DND-41 (cell line): Measurements from ENCODE around the gene XPR1.

ENCODE experiments used
- EZH2 ChIP-seq: IDR thresholded peaks from 3 replicates; pipeline ENCODE4 v1.6.1; 2012; ENCODE audit warnings: borderline replicate concordance, low read depth, mild to moderate bottlenecking, moderate library complexity, low read length, inconsistent platforms; ENCODE audit not compliant: severe bottlenecking
- TF ChIP-seq, protein P1 (sequence below): IDR thresholded peaks from 2 replicates; pipeline ENCODE4 v1.5.1; 2012; ENCODE audit warnings: borderline replicate concordance, low read length, moderate library complexity, mild to moderate bottlenecking; ENCODE audit not compliant: poor library complexity, severe bottlenecking; ENCODE audit errors: extremely low read depth

GRCh38 chr1:180892675-180893074 is 260.9 kb downstream of the XPR1 start:
- TF ChIP-seq, protein P1, sequence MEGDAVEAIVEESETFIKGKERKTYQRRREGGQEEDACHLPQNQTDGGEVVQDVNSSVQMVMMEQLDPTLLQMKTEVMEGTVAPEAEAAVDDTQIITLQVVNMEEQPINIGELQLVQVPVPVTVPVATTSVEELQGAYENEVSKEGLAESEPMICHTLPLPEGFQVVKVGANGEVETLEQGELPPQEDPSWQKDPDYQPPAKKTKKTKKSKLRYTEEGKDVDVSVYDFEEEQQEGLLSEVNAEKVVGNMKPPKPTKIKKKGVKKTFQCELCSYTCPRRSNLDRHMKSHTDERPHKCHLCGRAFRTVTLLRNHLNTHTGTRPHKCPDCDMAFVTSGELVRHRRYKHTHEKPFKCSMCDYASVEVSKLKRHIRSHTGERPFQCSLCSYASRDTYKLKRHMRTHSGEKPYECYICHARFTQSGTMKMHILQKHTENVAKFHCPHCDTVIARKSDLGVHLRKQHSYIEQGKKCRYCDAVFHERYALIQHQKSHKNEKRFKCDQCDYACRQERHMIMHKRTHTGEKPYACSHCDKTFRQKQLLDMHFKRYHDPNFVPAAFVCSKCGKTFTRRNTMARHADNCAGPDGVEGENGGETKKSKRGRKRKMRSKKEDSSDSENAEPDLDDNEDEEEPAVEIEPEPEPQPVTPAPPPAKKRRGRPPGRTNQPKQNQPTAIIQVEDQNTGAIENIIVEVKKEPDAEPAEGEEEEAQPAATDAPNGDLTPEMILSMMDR, result no peak
- TF ChIP-seq EZH2, result no peak
